ENCODE data around the gene CCL21.

Gene CCL21

GRCh38 chr9:34669809-34670562 lies 40.0 kb downstream of the CCL21 start:
- no peak for DNase-seq

GRCh38 chr9:34665381-34666250 lies 44.3 kb downstream of the CCL21 start:
- DNase-seq = peak; percentile 80

- DNase-seq = no peak
Observed at GRCh38 chr9:34665067-34665380, 44.9 kb downstream of the CCL21 start.

GRCh38 chr9:34664281-34665066 lies 45.5 kb downstream of the CCL21 start:
- DNase-seq = peak; percentile 63

GRCh38 chr9:34663303-34663605 lies 46.7 kb downstream of the CCL21 start:
- DNase-seq = no peak

GRCh38 chr9:34662526-34663302 lies 47.2 kb downstream of the CCL21 start, which contains the start of gene CCL27:
Gene CCL27, minus strand, starts transcription at chr9:34662657. Its CDS starts 24 bp downstream, at chr9:34662633.
- DNase-seq = no peak

- no peak for DNase-seq
Observed at GRCh38 chr9:34659592-34660253, 50.2 kb downstream of the CCL21 start.
